Measurements from ENCODE around the gene HPS6. TPM values are rescaled to one million over a fixed set of nuclear protein-coding genes. Genes with fewer than 3 reads are reported as not detected.
A peak's percentile ranks its signal among the peaks of the same experiment; 100 is the strongest.

The HPS6 gene
- total RNA-seq, 1 donor from 2014 or later, result 33.0 TPM

GRCh38 chr10:102067091-102067916, 2.2 kb downstream of the HPS6 start:
- DNase-seq (ENCODE audit: low read depth), result no peak
- TF ChIP-seq CTCF (IDR thresholded peaks at IDR 0.05; ENCODE audit: insufficient read depth, low read length, poor library complexity, severe bottlenecking), result no peak
- no peaks in the 10 kb centered on the region for H3K27me3 ChIP-seq (ENCODE audit: control insufficient read depth, insufficient read depth, low read length)
- H3K36me3 ChIP-seq (ENCODE audit: control insufficient read depth, insufficient read depth, low read length), result no peaks in the 10 kb centered on the region
- H3K4me3 ChIP-seq (ENCODE audit: low read depth, low read length), result no peak overlapping the region

- no peak for TF ChIP-seq CTCF (IDR thresholded peaks at IDR 0.05; ENCODE audit: insufficient read depth, low read length, poor library complexity, severe bottlenecking)
- no peak overlapping the region for H3K4me3 ChIP-seq (ENCODE audit: low read depth, low read length)
- H3K27me3 ChIP-seq (ENCODE audit: control insufficient read depth, insufficient read depth, low read length), result no peaks in the 10 kb centered on the region
- H3K36me3 ChIP-seq (ENCODE audit: control insufficient read depth, insufficient read depth, low read length), result no peaks in the 10 kb centered on the region
- DNase-seq (ENCODE audit: low read depth), result no peak
These were observed 3.1 kb downstream of the HPS6 start for GRCh38 chr10:102068216-102068615.

- no peaks in the 10 kb centered on the region for H3K36me3 ChIP-seq (ENCODE audit: control insufficient read depth, insufficient read depth, low read length)
These were observed 3.9 kb downstream of the HPS6 start for GRCh38 chr10:102069071-102069470.

GRCh38 chr10:102072673-102073527, 7.8 kb downstream of the HPS6 start:
- Histone ChIP-seq H3K36me3 (ENCODE audit: control insufficient read depth, insufficient read depth, low read length) (no peaks in the 10 kb centered on the region), H3K27me3 (ENCODE audit: control insufficient read depth, insufficient read depth, low read length) (no peaks in the 10 kb centered on the region), H3K4me3 (ENCODE audit: low read depth, low read length) (no peak overlapping the region)
- DNase-seq (ENCODE audit: low read depth), result no peak
- TF ChIP-seq CTCF (IDR thresholded peaks at IDR 0.05; ENCODE audit: insufficient read depth, low read length, poor library complexity, severe bottlenecking), result peak; percentile 97

More at GRCh38 chr10:102069071-102069470, 3.9 kb downstream of the HPS6 start:
- no peak for DNase-seq (ENCODE audit: low read depth)
- TF ChIP-seq CTCF (IDR thresholded peaks at IDR 0.05; ENCODE audit: insufficient read depth, low read length, poor library complexity, severe bottlenecking), result no peak
- H3K27me3 ChIP-seq (ENCODE audit: control insufficient read depth, insufficient read depth, low read length), result no peaks in the 10 kb centered on the region
- no peak overlapping the region for H3K4me3 ChIP-seq (ENCODE audit: low read depth, low read length)

- DNase-seq (ENCODE audit: low read depth), result no peak
- Histone ChIP-seq H3K36me3 (ENCODE audit: control insufficient read depth, insufficient read depth, low read length) (no peaks in the 10 kb centered on the region), H3K4me3 (ENCODE audit: low read depth, low read length) (no peak overlapping the region), H3K27me3 (ENCODE audit: control insufficient read depth, insufficient read depth, low read length) (no peaks in the 10 kb centered on the region)
- TF ChIP-seq CTCF (IDR thresholded peaks at IDR 0.05; ENCODE audit: insufficient read depth, low read length, poor library complexity, severe bottlenecking), result no peak
These were observed 18.4 kb downstream of the HPS6 start for GRCh38 chr10:102083541-102083940.
